Peyer's patch (tissue), 4 donors: Measurements from ENCODE around the gene STEAP3. TPM values are rescaled to one million over a fixed set of nuclear protein-coding genes. Genes with fewer than 3 reads are reported as not detected.

Source experiments
- DNase-seq, 3 donors: peaks; one replicate each; pipeline ENCODE4 v3.0.0-alpha.2; 2017 to 2019
- H3K27ac ChIP-seq, 4 donors: fragments of 200-600 bp; sonication (generic); one replicate each; pipeline ENCODE4 v1.5.1; 2016 to 2019
- H3K27me3 ChIP-seq, 2 donors: fragments of 200-600 bp; sonication (generic); one replicate each; pipeline ENCODE4 v1.5.1; 2019
- H3K36me3 ChIP-seq, 3 donors: fragments of 200-600 bp; sonication (generic); one replicate each; pipeline ENCODE4 v1.5.1; 2016 to 2019
- H3K4me1 ChIP-seq, 4 donors: fragments of 200-600 bp; sonication (generic); one replicate each; pipeline ENCODE4 v1.5.1; 2016 to 2019
- H3K4me3 ChIP-seq, 4 donors: fragments of 200-600 bp; sonication (generic); 1 replicate in 3 of 4; 2 replicates in 1 of 4; pipeline ENCODE4 v1.5.1; 2016 to 2019; ENCODE audit warnings: mild to moderate bottlenecking in 1 of 4
- H3K9me3 ChIP-seq, 4 donors: fragments of 200-600 bp; sonication (generic); one replicate each; pipeline ENCODE4 v1.5.1; 2016 to 2019; ENCODE audit warnings: mild to moderate bottlenecking in 1 of 4
- POLR2A ChIP-seq, 2 donors: fragments of 450-650 bp; IDR thresholded peaks; one replicate each; pipeline ENCODE4 v1.5.1; 2017; ENCODE audit warnings: antibody characterized with exemption in 2 of 2, mild to moderate bottlenecking in 2 of 2, moderate library complexity in 2 of 2
- total RNA-seq, 4 donors: library from RNA; depleted of rRNA; stranded (reverse); fragments of >200 nt; gene quantifications; one replicate each; pipeline ENCODE4 v1.1.0, GENCODE V29; 2016
- TF ChIP-seq, protein P1 (sequence below), 6 experiments: fragments of 450-650 bp in 4 of 6; fragments of 200-600 bp in 2 of 6; sonication (generic) in 1 of 6; IDR thresholded peaks; one replicate each; pipeline ENCODE4 v1.5.1; 2017 to 2019; ENCODE audit warnings: antibody characterized with exemption in 6 of 6, mild to moderate bottlenecking in 3 of 6, moderate library complexity in 1 of 6

STEAP3 gene
- total RNA-seq, 4 donors from 2014 or later: 13.2 to 31.2 (median 20.5) TPM

DNA sequence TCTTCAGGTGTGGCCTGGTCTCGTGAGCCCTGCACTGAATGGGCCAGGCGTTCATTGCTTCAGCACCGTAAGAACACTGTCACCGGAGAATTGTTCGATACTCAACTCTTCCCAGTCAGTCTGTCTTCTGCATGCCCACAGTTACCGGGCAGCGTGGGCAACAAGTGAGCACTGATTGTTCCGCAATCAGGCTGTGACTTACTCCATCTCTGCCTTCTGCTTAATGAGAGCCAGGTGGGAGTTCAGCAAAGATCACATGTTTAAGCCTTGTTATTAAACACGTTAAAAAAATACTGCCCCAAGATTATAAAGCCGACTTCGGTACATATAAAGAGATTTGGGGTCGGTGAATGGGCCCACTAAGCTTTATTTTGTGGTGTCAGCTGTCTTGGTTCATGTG lies 3.7 kb downstream of the STEAP3 start:
- no peak for TF ChIP-seq POLR2A (IDR thresholded peaks at IDR 0.05)
- TF ChIP-seq, protein P1, sequence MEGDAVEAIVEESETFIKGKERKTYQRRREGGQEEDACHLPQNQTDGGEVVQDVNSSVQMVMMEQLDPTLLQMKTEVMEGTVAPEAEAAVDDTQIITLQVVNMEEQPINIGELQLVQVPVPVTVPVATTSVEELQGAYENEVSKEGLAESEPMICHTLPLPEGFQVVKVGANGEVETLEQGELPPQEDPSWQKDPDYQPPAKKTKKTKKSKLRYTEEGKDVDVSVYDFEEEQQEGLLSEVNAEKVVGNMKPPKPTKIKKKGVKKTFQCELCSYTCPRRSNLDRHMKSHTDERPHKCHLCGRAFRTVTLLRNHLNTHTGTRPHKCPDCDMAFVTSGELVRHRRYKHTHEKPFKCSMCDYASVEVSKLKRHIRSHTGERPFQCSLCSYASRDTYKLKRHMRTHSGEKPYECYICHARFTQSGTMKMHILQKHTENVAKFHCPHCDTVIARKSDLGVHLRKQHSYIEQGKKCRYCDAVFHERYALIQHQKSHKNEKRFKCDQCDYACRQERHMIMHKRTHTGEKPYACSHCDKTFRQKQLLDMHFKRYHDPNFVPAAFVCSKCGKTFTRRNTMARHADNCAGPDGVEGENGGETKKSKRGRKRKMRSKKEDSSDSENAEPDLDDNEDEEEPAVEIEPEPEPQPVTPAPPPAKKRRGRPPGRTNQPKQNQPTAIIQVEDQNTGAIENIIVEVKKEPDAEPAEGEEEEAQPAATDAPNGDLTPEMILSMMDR (IDR thresholded peaks at IDR 0.05): no peak
- no peak overlapping the region for H3K4me3 ChIP-seq
- no peaks in the 10 kb centered on the region for H3K36me3 ChIP-seq
- DNase-seq: no peak
- peaks cover 0 to 16% (median 3%) of the 10 kb centered on the region in 4 donors for H3K4me1 ChIP-seq
- no peaks in the 10 kb centered on the region for H3K9me3 ChIP-seq
- no peak overlapping the region for H3K27ac ChIP-seq
- no peaks in the 10 kb centered on the region for H3K27me3 ChIP-seq

DNA sequence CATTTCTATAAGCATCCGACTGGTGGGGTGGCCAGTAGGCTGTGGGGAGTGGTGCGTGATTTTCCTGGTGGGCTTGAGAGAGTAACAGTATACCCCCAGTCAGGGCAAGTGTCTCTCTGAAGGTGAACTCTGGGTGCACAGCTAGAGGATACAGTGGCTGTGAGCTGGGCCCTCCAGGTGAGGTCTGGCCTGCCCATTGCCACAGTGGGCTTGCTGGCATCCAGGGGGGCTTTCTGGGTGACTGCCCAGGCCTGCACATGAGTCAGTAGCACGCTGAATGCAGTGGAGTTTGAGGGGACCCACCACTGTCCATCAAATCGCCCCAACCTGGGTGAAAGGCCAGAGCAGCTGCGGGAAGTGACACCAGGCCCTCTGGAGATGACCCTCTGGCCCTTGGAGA lies 4.5 kb downstream of the STEAP3 start:
- H3K27me3 ChIP-seq: no peaks in the 10 kb centered on the region

DNA sequence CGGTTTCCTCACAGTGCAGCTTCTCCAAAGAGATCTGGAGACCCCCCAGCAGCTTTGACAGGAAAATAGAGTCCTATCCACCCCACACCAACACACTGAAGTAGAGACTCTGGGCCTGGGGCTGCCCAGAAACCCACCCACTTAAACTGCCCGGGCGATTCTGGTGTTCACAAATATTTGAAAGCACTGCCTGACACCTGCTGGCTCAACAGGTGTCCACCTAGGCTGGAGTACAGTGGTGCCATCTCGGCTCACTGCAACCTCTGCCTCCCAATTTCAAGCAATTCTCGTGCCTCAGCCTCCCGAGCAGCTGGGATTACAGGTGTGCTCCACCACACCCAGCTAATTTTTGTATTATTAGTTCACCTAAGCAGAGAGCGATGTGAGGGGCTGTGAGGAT lies 5.3 kb downstream of the STEAP3 start:
- TF ChIP-seq, protein P1 (IDR thresholded peaks at IDR 0.05): no peak
- TF ChIP-seq POLR2A (IDR thresholded peaks at IDR 0.05): no peak
- H3K27ac ChIP-seq: no peak overlapping the region

More for the DNA sequence above, 4.5 kb downstream of the STEAP3 start:
- Histone ChIP-seq H3K9me3 (no peaks in the 10 kb centered on the region), H3K27ac (no peak overlapping the region), H3K4me1 (peaks cover 0 to 16% (median 3%) of the 10 kb centered on the region in 4 donors), H3K4me3 (no peak overlapping the region), H3K36me3 (no peaks in the 10 kb centered on the region)
- DNase-seq: no peak
- TF ChIP-seq, protein P1 (IDR thresholded peaks at IDR 0.05): no peak

DNA sequence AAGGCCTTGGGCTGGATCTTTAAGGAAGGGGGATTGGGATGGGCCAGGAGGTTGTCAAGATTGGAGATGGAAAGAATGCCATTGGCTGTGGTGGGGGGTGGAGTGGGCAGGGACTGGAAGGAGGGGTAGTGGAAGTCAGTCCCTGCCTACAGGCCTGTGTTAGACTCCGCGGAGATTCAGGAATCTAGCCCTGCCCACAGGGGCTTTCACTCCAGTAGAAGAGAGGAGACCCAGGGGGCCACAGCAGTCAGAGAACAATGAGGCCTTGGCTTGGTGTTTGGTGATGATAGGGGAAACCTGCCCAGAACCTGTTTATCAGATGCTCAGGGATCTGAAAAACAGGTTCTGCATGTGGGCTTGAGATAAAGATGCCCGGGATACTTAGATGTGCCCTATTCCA lies 6.1 kb downstream of the STEAP3 start:
- no peak for TF ChIP-seq POLR2A (IDR thresholded peaks at IDR 0.05)
- TF ChIP-seq, protein P1 (IDR thresholded peaks at IDR 0.05): no peak
- Histone ChIP-seq H3K27ac (no peak overlapping the region), H3K36me3 (no peaks in the 10 kb centered on the region), H3K27me3 (no peaks in the 10 kb centered on the region), H3K4me1 (peaks cover 0 to 7% (median 3%) of the 10 kb centered on the region in 4 donors), H3K9me3 (no peaks in the 10 kb centered on the region), H3K4me3 (no peak overlapping the region)
- DNase-seq: no peak

More for the DNA sequence above, 5.3 kb downstream of the STEAP3 start:
- Histone ChIP-seq H3K9me3 (no peaks in the 10 kb centered on the region), H3K4me1 (peaks cover 0 to 14% (median 3%) of the 10 kb centered on the region in 4 donors), H3K4me3 (no peak overlapping the region), H3K27me3 (no peaks in the 10 kb centered on the region), H3K36me3 (no peaks in the 10 kb centered on the region)
- DNase-seq: no peak

DNA sequence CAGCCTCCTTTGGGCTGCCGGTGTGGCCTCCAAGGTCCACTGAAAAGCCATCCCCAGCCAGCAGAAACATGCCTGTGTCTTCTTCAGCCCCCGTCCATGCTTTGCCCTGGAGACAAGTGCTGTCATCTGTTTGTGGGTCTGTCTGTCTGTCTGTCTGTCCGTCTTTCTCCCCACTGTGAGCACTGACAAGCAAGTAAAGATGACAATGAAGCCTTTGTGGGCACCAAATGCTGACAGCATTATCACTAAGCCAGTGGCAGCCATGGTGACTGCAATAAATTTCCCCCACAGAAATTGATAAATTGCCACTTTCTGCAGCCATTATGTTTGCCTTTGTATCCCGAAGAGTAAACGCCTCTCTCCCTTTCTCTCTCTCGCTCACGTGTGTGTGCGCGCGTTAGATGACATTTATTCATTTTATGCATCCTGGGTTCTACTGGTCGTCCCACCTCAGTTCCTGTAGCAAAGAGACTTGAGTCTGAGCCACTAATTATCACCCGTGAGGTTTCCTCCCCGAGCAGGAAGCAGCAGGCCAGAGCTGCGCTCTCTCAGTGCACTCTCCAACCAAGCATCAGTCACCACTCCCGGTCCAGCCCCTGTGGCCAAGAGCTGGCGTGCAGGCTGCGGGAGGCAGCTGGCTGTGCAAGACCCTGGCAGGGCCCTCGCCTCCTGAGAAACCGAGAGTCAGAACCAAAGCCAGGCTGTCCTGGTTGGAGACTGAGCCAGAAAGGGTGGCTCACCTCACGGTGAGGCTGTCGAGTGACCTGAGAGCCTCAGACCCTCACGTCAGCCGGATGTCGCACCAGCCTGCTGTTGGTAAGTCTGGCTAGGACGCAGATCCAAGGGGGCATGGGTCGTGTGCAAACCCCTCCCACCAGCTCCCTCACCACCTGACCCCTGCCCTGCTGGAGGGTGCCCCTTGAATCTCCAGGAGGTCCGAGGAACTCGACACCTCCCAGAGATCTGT lies 6.9 kb downstream of the STEAP3 start:
- Histone ChIP-seq H3K4me1 (peaks cover 0 to 3% (median 0%) of the 10 kb centered on the region in 4 donors), H3K4me3 (no peak overlapping the region), H3K9me3 (no peaks in the 10 kb centered on the region), H3K36me3 (no peaks in the 10 kb centered on the region), H3K27ac (no peak overlapping the region), H3K27me3 (no peaks in the 10 kb centered on the region)
- no peak for TF ChIP-seq POLR2A (IDR thresholded peaks at IDR 0.05)
- TF ChIP-seq, protein P1 (IDR thresholded peaks at IDR 0.05): no peak
- no peak for DNase-seq
